Fibroblast of lung (primary cell): ENCODE measurements around the gene TSLP. TPM values are rescaled to one million over a fixed set of nuclear protein-coding genes. Genes with fewer than 3 reads are reported as not detected.

Experiments used
- DNase-seq, 2 donors: peaks; one replicate each; pipeline versions ENCODE4 v3.0.0 to v3.0.0-alpha.2; 2010; ENCODE audit warnings: low read depth in 2 of 2
- H2AFZ ChIP-seq: 2 replicates; pipeline ENCODE4 v1.5.1; 2012; ENCODE audit warnings: low read length, control low read depth, inconsistent platforms
- H3K27ac ChIP-seq: 2 replicates; pipeline ENCODE4 v1.5.1; 2011; ENCODE audit warnings: low read length, control low read depth; ENCODE audit not compliant: insufficient read depth
- H3K27me3 ChIP-seq: 2 replicates; pipeline ENCODE4 v1.5.1; 2011; ENCODE audit warnings: mild to moderate bottlenecking, low read length; ENCODE audit not compliant: control insufficient read depth, insufficient read depth
- H3K36me3 ChIP-seq: 2 replicates; pipeline ENCODE4 v1.5.1; 2011; ENCODE audit warnings: low read length; ENCODE audit not compliant: control insufficient read depth, insufficient read depth
- H3K4me1 ChIP-seq: 2 replicates; pipeline ENCODE4 v1.5.1; 2011; ENCODE audit warnings: low read length; ENCODE audit not compliant: control insufficient read depth, insufficient read depth; ENCODE audit errors: extremely low read depth
- H3K4me2 ChIP-seq: 2 replicates; pipeline ENCODE4 v1.5.1; 2011; ENCODE audit warnings: low read length, control low read depth; ENCODE audit not compliant: insufficient read depth; ENCODE audit errors: extremely low read depth
- H3K4me3 ChIP-seq, 4 experiments: fragments of 200-600 bp in 1 of 4; sonication (generic) in 1 of 4; replicated peaks in 1 of 4; 2 replicates each; pipeline ENCODE4 v1.5.1; 2011 to 2016; ENCODE audit warnings: low read length in 4 of 4, low read depth in 3 of 4, mild to moderate bottlenecking in 3 of 4, control low read depth in 2 of 4, inconsistent platforms in 1 of 4, mixed read lengths in 1 of 4; ENCODE audit not compliant: insufficient read depth in 1 of 4; ENCODE audit errors: control extremely low read depth in 1 of 4
- H3K79me2 ChIP-seq: 2 replicates; pipeline ENCODE4 v1.5.1; 2012; ENCODE audit warnings: mild to moderate bottlenecking, low read length, inconsistent platforms; ENCODE audit not compliant: control insufficient read depth, insufficient read depth
- H3K9ac ChIP-seq: 2 replicates; pipeline ENCODE4 v1.5.1; 2011; ENCODE audit warnings: mild to moderate bottlenecking, low read length, control low read depth; ENCODE audit not compliant: insufficient read depth
- H3K9me3 ChIP-seq: 2 replicates; pipeline ENCODE4 v1.5.1; 2012; ENCODE audit warnings: low read depth, low read length; ENCODE audit not compliant: control insufficient read depth, insufficient read depth
- H4K20me1 ChIP-seq: 2 replicates; pipeline ENCODE4 v1.5.1; 2011; ENCODE audit warnings: low read length; ENCODE audit not compliant: control insufficient read depth, insufficient read depth; ENCODE audit errors: extremely low read depth
- CTCF ChIP-seq, 2 donors: IDR thresholded peaks in 1 of 2; conservative IDR thresholded peaks in 1 of 2; 1 replicate in 1 of 2; 2 replicates in 1 of 2; pipeline ENCODE4 v1.5.1; 2011 to 2012; ENCODE audit warnings: low read length in 2 of 2, control low read depth in 1 of 2, inconsistent platforms in 1 of 2, low read depth in 1 of 2, mild to moderate bottlenecking in 1 of 2
- EZH2 ChIP-seq: IDR thresholded peaks from 2 replicates; pipeline ENCODE4 v1.5.1; 2012; ENCODE audit warnings: low read length, control low read depth, mild to moderate bottlenecking; ENCODE audit errors: missing control alignments
- polyA plus RNA-seq, 2 donors: library from polyadenylated mRNA; depleted of rRNA in 1 of 2; stranded (reverse) in 1 of 2; unstranded in 1 of 2; fragments of >200 nt; gene quantifications; 2 replicates each; pipeline ENCODE4 v1.2.1, GENCODE V29; 2011 to 2012; ENCODE audit warnings: missing spikeins in 1 of 2
- total RNA-seq: library from RNA; depleted of rRNA; stranded (reverse); fragments of >200 nt; gene quantifications from 2 replicates; pipeline ENCODE4 v1.2.1, GENCODE V29; 2014

Gene TSLP
- total and polyA plus RNA-seq, 2 donors (not counting 1 experiment from before 2014, with no cell fraction given), result 4.6 to 18.7 TPM

DNA sequence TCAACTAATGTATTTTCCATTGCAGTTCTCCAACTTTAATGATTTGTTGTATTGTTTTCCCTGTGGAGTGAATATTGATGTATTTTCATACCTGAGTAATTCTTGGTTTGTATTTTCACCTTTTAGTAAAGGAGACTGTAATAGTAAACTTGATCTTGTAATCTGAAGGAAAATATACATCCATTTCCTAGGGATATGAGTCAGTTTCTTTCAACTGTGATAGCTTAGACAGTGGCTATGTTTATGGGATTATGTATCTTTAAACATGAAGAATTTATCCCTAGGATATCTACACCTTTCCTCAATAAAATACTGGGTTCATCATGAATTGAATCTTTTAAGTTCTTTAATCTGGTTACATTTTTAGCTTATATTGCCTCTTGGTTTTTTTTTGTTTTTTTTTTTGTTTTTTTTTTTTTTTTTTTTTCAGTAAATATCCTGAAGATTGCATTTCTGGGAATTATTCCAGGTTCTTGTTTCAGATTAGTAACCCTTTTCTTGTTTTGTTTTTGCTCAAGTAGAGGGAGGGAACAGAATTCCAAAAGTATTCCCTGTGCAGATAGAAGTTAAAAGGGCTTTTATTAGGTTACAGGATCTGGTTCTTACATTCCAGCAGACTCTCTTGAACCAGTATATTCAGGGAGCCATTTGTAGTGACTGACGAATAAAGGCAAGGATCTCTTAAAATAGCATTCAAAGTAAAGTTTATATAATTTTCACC is 27.7 kb downstream of the TSLP start:
- Histone ChIP-seq H3K27ac (no peak overlapping the region), H2AFZ (no peak overlapping the region), H3K4me2 (peak overlapping the region; percentile 29), H3K4me1 (no peaks in the 10 kb centered on the region), H3K4me3 (no peak overlapping the region), H3K79me2 (peaks cover 19% of the 10 kb centered on the region), H4K20me1 (no peaks in the 10 kb centered on the region), H3K27me3 (no peaks in the 10 kb centered on the region), H3K9ac (no peak overlapping the region), H3K9me3 (no peaks in the 10 kb centered on the region), H3K36me3 (peaks cover 3% of the 10 kb centered on the region)
- no peak for TF ChIP-seq EZH2
- TF ChIP-seq CTCF (conservative IDR thresholded peaks at IDR 0.05 in 1 of 2, IDR thresholded peaks at IDR 0.05 in 1 of 2; ENCODE audit: low read depth in 1 of 2, low read length in 2 of 2), result no peak
- peak; percentile 16 to 30 for DNase-seq

GRCh38 chr5:111106320-111106948 is 34.9 kb downstream of the TSLP start:
- no peak overlapping the region for H3K4me2 ChIP-seq
- no peak overlapping the region for H3K27ac ChIP-seq
- H3K36me3 ChIP-seq, result peaks cover 9% of the 10 kb centered on the region

More at GRCh38 chr5:111106320-111106948, 34.9 kb downstream of the TSLP start:
- H3K27me3 ChIP-seq, result no peaks in the 10 kb centered on the region
- TF ChIP-seq EZH2, result no peak
- no peak for TF ChIP-seq CTCF (conservative IDR thresholded peaks at IDR 0.05 in 1 of 2, IDR thresholded peaks at IDR 0.05 in 1 of 2; ENCODE audit: low read depth in 1 of 2, low read length in 2 of 2)
- no peak overlapping the region for H3K4me3 ChIP-seq
- H4K20me1 ChIP-seq, result no peaks in the 10 kb centered on the region
- H3K4me1 ChIP-seq, result no peaks in the 10 kb centered on the region
- H3K9ac ChIP-seq, result no peak overlapping the region
- no peaks in the 10 kb centered on the region for H3K79me2 ChIP-seq
- H2AFZ ChIP-seq, result no peak overlapping the region
- no peaks in the 10 kb centered on the region for H3K9me3 ChIP-seq
- no peak for DNase-seq
